K562 (cell line): Measurements from ENCODE around the gene HAPSTR1. TPM values are rescaled to one million over a fixed set of nuclear protein-coding genes. Genes with fewer than 3 reads are reported as not detected.

Source experiments
- ATAC-seq: fragments of 200-7000 bp; cut with Tn5 transposase; 3 replicates; pipeline ENCODE4 v1.9.1; 2020; ENCODE audit warnings: moderate library complexity
- BruUV-seq: library from RNA; stranded (reverse); fragments of 400-500 nt; replicated peaks from 2 replicates; lab custom pipeline; 2021; lab: Mats Ljungman, UMichigan
- CTCF ChIA-PET: fragments of 300-600 bp; formaldehyde crosslinking; extraction: SDS; loops from one replicate; lab custom pipeline; 2021; ENCODE audit warnings: low intra/inter-chr PET ratio; lab: Yijun Ruan, JAX
- POLR2A ChIA-PET: fragments of 300-600, 350-650 bp; sonication (Branson Sonifier 250); formaldehyde crosslinking; extraction: SDS; loops from one replicate; lab custom pipeline; 2021; ENCODE audit warnings: antibody characterized with exemption, inconsistent platforms; lab: Yijun Ruan, JAX
- DNase-seq, 4 experiments: peaks; one replicate each; pipeline versions ENCODE4 v3.0.0 to v3.0.0-alpha.2; 2011 to 2018; ENCODE audit warnings: low spot score in 3 of 4, mixed read lengths in 3 of 4; ENCODE audit errors: extremely low read depth in 1 of 4
- FAIRE-seq: peaks from 2 replicates; lab custom pipeline; 2011; peaks lifted over from hg19 to GRCh38; lab: Jason Lieb, UNC
- H2AFZ ChIP-seq: 2 replicates; pipeline ENCODE4 v1.6.0; 2011; ENCODE audit warnings: low read depth, low read length, control low read depth, inconsistent platforms
- H3K27ac ChIP-seq: fragments of 200-600 bp; 3 replicates; pipeline ENCODE4 v1.8.0; 2011; ENCODE audit warnings: low read depth, mild to moderate bottlenecking, control low read depth, inconsistent platforms, low read length, moderate library complexity, mixed read lengths; ENCODE audit errors: extremely low read depth
- H3K27me3 ChIP-seq, 2 experiments: fragments of 300-600 bp in 1 of 2; 2 replicates in 1 of 2; 3 replicates in 1 of 2; pipeline versions ENCODE4 v1.6.0 to v1.8.0; 2011; ENCODE audit warnings: inconsistent platforms in 2 of 2, low read length in 2 of 2, mild to moderate bottlenecking in 1 of 2, mixed read lengths in 1 of 2, moderate library complexity in 1 of 2; ENCODE audit not compliant: control insufficient read depth in 2 of 2, insufficient read depth in 2 of 2
- H3K36me3 ChIP-seq: fragments of 300-600 bp; 3 replicates; pipeline ENCODE4 v1.8.0; 2011; ENCODE audit warnings: mild to moderate bottlenecking, low read length, inconsistent platforms; ENCODE audit not compliant: control insufficient read depth, insufficient read depth
- H3K4me1 ChIP-seq, 2 experiments: fragments of 200-600 bp in 1 of 2; replicated peaks in 1 of 2; 2 replicates in 1 of 2; 3 replicates in 1 of 2; pipeline versions ENCODE4 v1.5.1 to v1.8.0; 2011; ENCODE audit warnings: inconsistent platforms in 2 of 2, low read length in 2 of 2, mild to moderate bottlenecking in 1 of 2, mixed read lengths in 1 of 2, moderate library complexity in 1 of 2; ENCODE audit not compliant: control insufficient read depth in 2 of 2, insufficient read depth in 2 of 2
- H3K4me2 ChIP-seq: 2 replicates; pipeline ENCODE4 v1.6.1; 2011; ENCODE audit warnings: low read length, control low read depth, inconsistent platforms, mixed read lengths; ENCODE audit not compliant: insufficient read depth
- H3K4me3 ChIP-seq: fragments of 200-600 bp; sonication (generic), shearing (Covaris generic); 2 replicates; pipeline ENCODE4 v1.5.1; 2016; ENCODE audit warnings: control low read depth, inconsistent platforms
- H3K79me2 ChIP-seq: fragments of 200-600 bp; 3 replicates; pipeline ENCODE4 v1.8.0; 2011; ENCODE audit warnings: low read length, inconsistent platforms; ENCODE audit not compliant: control insufficient read depth, insufficient read depth
- H3K9ac ChIP-seq, 2 experiments: 2 replicates each; pipeline versions ENCODE4 v1.6.0 to v1.6.1; 2011; ENCODE audit warnings: low read depth in 2 of 2, low read length in 2 of 2, control low read depth in 1 of 2, inconsistent platforms in 1 of 2, mild to moderate bottlenecking in 1 of 2, mixed read lengths in 1 of 2; ENCODE audit not compliant: insufficient read depth in 1 of 2
- H3K9me1 ChIP-seq: one replicate; pipeline ENCODE4 v1.6.0; 2011; ENCODE audit warnings: inconsistent platforms, mild to moderate bottlenecking, low read length, moderate library complexity; ENCODE audit not compliant: control insufficient read depth, insufficient read depth
- H3K9me3 ChIP-seq: replicated peaks from 2 replicates; pipeline ENCODE4 v1.5.1; 2011; ENCODE audit warnings: low read depth, low read length, inconsistent platforms; ENCODE audit not compliant: control insufficient read depth, insufficient read depth
- H4K20me1 ChIP-seq: replicated peaks from 2 replicates; pipeline ENCODE4 v1.6.1; 2011; ENCODE audit warnings: low read length, inconsistent platforms, mixed read lengths; ENCODE audit not compliant: control insufficient read depth, insufficient read depth
- CHD4 ChIP-seq: fragments of 200-600 bp; sonication (generic); IDR thresholded peaks from 3 replicates; pipeline ENCODE4 v1.6.1; 2012; ENCODE audit warnings: low read depth, mild to moderate bottlenecking, mixed read lengths, low read length, inconsistent platforms; ENCODE audit not compliant: insufficient read depth, insufficient replicate concordance, poor library complexity, severe bottlenecking
- EP300 ChIP-seq: IDR thresholded peaks from 2 replicates; pipeline ENCODE4 v1.6.1; 2012; ENCODE audit warnings: low read length, improper control_type of control experiment
- ERF ChIP-seq: fragments of 450-650 bp; formaldehyde crosslinking; IDR thresholded peaks from 2 replicates; pipeline ENCODE4 v1.4.0; 2020; ENCODE audit warnings: mild to moderate bottlenecking, mixed read lengths
- FOXJ3 ChIP-seq: sonication (generic); formaldehyde crosslinking; IDR thresholded peaks from 2 replicates; pipeline ENCODE4 v1.4.0; 2020; ENCODE audit warnings: mild to moderate bottlenecking, missing genetic modification reagents
- HDAC6 ChIP-seq: IDR thresholded peaks from 2 replicates; pipeline ENCODE4 v1.6.1; 2012; ENCODE audit warnings: low read depth, mild to moderate bottlenecking, control low read depth, inconsistent platforms, low read length, moderate library complexity
- ILK ChIP-seq: fragments of 450-650 bp; IDR thresholded peaks from 2 replicates; pipeline ENCODE4 v1.6.1; 2016; ENCODE audit warnings: missing genetic modification characterization, low read depth, mild to moderate bottlenecking, missing compliant biosample characterization, moderate library complexity, borderline replicate concordance
- KLF10 ChIP-seq: fragments of 250-450 bp; sonication (Bioruptor Pico); IDR thresholded peaks from 2 replicates; pipeline ENCODE4 v1.6.1; 2021; ENCODE audit warnings: matching md5 sums
- MBD1 ChIP-seq: fragments of 250-450 bp; sonication (Bioruptor Pico); IDR thresholded peaks from 2 replicates; pipeline ENCODE4 v1.8.0; 2022; ENCODE audit warnings: inconsistent platforms
- NFIC ChIP-seq: fragments of 450-650 bp; IDR thresholded peaks from 2 replicates; pipeline ENCODE4 v1.6.1; 2017; ENCODE audit warnings: mild to moderate bottlenecking, inconsistent platforms
- PHF8 ChIP-seq: fragments of 200-600 bp; sonication (generic); IDR thresholded peaks from 2 replicates; pipeline ENCODE4 v1.6.1; 2012; ENCODE audit warnings: mixed run types, mild to moderate bottlenecking, inconsistent platforms, low read length, moderate library complexity, borderline replicate concordance
- PRMT5 ChIP-seq: sonication (generic); formaldehyde crosslinking; IDR thresholded peaks from 2 replicates; pipeline ENCODE4 v1.5.0; 2020; ENCODE audit warnings: missing genetic modification reagents
- SRF ChIP-seq, 2 experiments: fragments of 250-450, 450-650 bp in 1 of 2; sonication (Bioruptor Pico) in 1 of 2; sonication (generic) in 1 of 2; formaldehyde crosslinking; IDR thresholded peaks; 2 replicates each; pipeline versions ENCODE4 v1.5.0 to v1.5.1; 2020 to 2022; ENCODE audit warnings: mild to moderate bottlenecking in 1 of 2, missing genetic modification reagents in 1 of 2
- TAF7 ChIP-seq: fragments of 450-650 bp; IDR thresholded peaks from 2 replicates; pipeline ENCODE4 v1.6.1; 2016; ENCODE audit warnings: missing genetic modification characterization, missing compliant biosample characterization
- ZEB2 ChIP-seq: fragments of 450-650 bp; IDR thresholded peaks from 2 replicates; pipeline ENCODE4 v1.6.1; 2016
- ZNF184 ChIP-seq: sonication (generic); formaldehyde crosslinking; IDR thresholded peaks from 2 replicates; pipeline ENCODE4 v1.5.0; 2020; ENCODE audit warnings: missing genetic modification reagents
- ZNF436 ChIP-seq: fragments of 250-450, 450-650 bp; sonication (Bioruptor Pico); formaldehyde crosslinking; IDR thresholded peaks from 2 replicates; pipeline ENCODE4 v1.7.0; 2020; ENCODE audit warnings: mild to moderate bottlenecking
- ZSCAN29 ChIP-seq: fragments of 450-650 bp; IDR thresholded peaks from 2 replicates; pipeline ENCODE4 v1.6.1; 2017
- WGBS: fragments of 100-300 bp; shearing (Covaris generic); methylation state at CpG from one replicate; pipeline ENCODE4 v1.1.6; 2016; ENCODE audit warnings: low coverage, mixed read lengths; ENCODE audit not compliant: insufficient coverage; ENCODE audit errors: missing lambda C conversion rate; 5-methylcytosine and 5-hydroxymethylcytosine counted together
- in situ Hi-C: fragments of 300-500 bp; cut with MboI; formaldehyde crosslinking; loops from 4 replicates; pipeline ENCODE4 v1.15.0; 2018; ENCODE audit warnings: inconsistent platforms, mixed read lengths
- intact Hi-C: fragments of 100-400 bp; cut with micrococcal nuclease; formaldehyde crosslinking; loops from 2 replicates; pipeline ENCODE4 v1.14.2; 2022
- polyA plus RNA-seq, 8 experiments: library from polyadenylated mRNA; depleted of rRNA in 4 of 8; stranded (reverse) in 5 of 8; unstranded in 3 of 8; fragments of >200 nt; fragmentation: Nextera tagmentation in 2 of 8; fragmentation: Illumina TruSeq in 1 of 8; extraction: Ambion mirVana in 2 of 8; extraction: Trizol in 1 of 8; gene quantifications; 2 replicates each; pipeline versions ENCODE4 v1.2.1 to v1.2.3, GENCODE V29; 2011 to 2014; ENCODE audit warnings: inconsistent platforms in 1 of 8, missing spikeins in 1 of 8
- total RNA-seq, 7 experiments: library from RNA; depleted of rRNA in 6 of 7; stranded (reverse); fragments of >200 nt in 6 of 7; fragmentation: Illumina TruSeq in 2 of 7; extraction: Trizol in 2 of 7; gene quantifications; 2 replicates each; pipeline versions ENCODE4 v1.2.1 to v1.2.3, GENCODE V29; 2011 to 2021; ENCODE audit warnings: low replicate concordance in 1 of 7

Gene HAPSTR1
- total and polyA plus RNA-seq, 9 of the 15 experiments (the other 6 are each of a cell fraction or from before 2014, with no cell fraction given) = 10.8 to 67.9 (median 36.5) TPM

- Histone ChIP-seq H4K20me1 (peaks cover 45% of the 10 kb centered on the region), H2AFZ (no peak overlapping the region), H3K27ac (no peak overlapping the region), H3K9me3 (no peaks in the 10 kb centered on the region), H3K27me3 (no peaks in the 10 kb centered on the region), H3K4me2 (no peak overlapping the region), H3K9ac (no peak overlapping the region), H3K36me3 (peaks cover 99% of the 10 kb centered on the region), H3K4me3 (no peak overlapping the region), H3K9me1 (peaks cover 6% of the 10 kb centered on the region), H3K79me2 (peaks cover 90% of the 10 kb centered on the region), H3K4me1 (peaks cover 3 to 11% of the 10 kb centered on the region in 2 experiments; a peak in 3 of 5 replicates)
- DNase-seq (no peak), ATAC-seq (peak; percentile 12; the same call in 1 of the 3 replicates), FAIRE-seq (no peak)
- ChIA-PET POLR2A (interaction anchor here (0.6 to 1.2 kb wide), 3 partner anchors 13 to 22 kb away, joined by 3 read pairs; no protein-coding TSS in a partner anchor), CTCF (no interaction called here)
- TF ChIP-seq PHF8 (no peak), PRMT5 (CRISPR knock-in tag) (no peak), CHD4 (no peak), SRF (CRISPR knock-in tag; IDR thresholded peaks at IDR 0.05) (no peak), KLF10 (no peak), HDAC6 (no peak), EP300 (no peak), ZSCAN29 (no peak), ZNF436 (no peak), ZNF184 (CRISPR knock-in tag) (no peak), MBD1 (no peak), ILK (tag) (no peak), FOXJ3 (CRISPR knock-in tag) (no peak), ERF (no peak), ZEB2 (no peak), NFIC (no peak), TAF7 (tag) (no peak)
- intact Hi-C loops = no loop called here
- in situ Hi-C loops = no loop called here
- WGBS = 86% methylated on average over 3 of the region's 3 CpGs
- no TSS peak for BruUV-seq
Measured at GRCh38 chr16:9114842-9115241, 23.4 kb downstream of the HAPSTR1 start.
